Esophagus (tissue), 2 donors: ENCODE measurements around the gene CBLC. TPM values are rescaled to one million over a fixed set of nuclear protein-coding genes. Genes with fewer than 3 reads are reported as not detected.
A peak's percentile ranks its signal among the peaks of the same experiment; 100 is the strongest.
"Not testable (repeated sequence)": the region's sequence is repeated elsewhere in the genome, so short reads cannot be mapped to it uniquely, and the experiment has no call there.

Experiments used
- H3K27ac ChIP-seq, 2 donors: one replicate each; pipeline ENCODE4 v1.5.1; 2013; ENCODE audit warnings: low read depth in 2 of 2, mild to moderate bottlenecking in 2 of 2, inconsistent platforms in 1 of 2, low read length in 1 of 2, moderate library complexity in 1 of 2
- H3K27me3 ChIP-seq, 2 donors: one replicate each; pipeline ENCODE4 v1.6.1; 2013; ENCODE audit warnings: low read length in 2 of 2, control low read depth in 1 of 2, mild to moderate bottlenecking in 1 of 2; ENCODE audit not compliant: insufficient read depth in 2 of 2, control insufficient read depth in 1 of 2
- H3K36me3 ChIP-seq, 2 donors: one replicate each; pipeline ENCODE4 v1.6.1; 2013; ENCODE audit warnings: low read length in 1 of 2; ENCODE audit not compliant: control insufficient read depth in 2 of 2, insufficient read depth in 2 of 2
- H3K4me1 ChIP-seq, 2 donors: one replicate each; pipeline ENCODE4 v1.6.1; 2013; ENCODE audit warnings: low read length in 1 of 2; ENCODE audit not compliant: control insufficient read depth in 2 of 2, insufficient read depth in 2 of 2
- H3K4me3 ChIP-seq, 2 donors: one replicate each; pipeline ENCODE4 v1.5.1; 2013; ENCODE audit warnings: low read length in 2 of 2, mild to moderate bottlenecking in 2 of 2, low read depth in 1 of 2, moderate library complexity in 1 of 2
- H3K9me3 ChIP-seq, 2 donors: one replicate each; pipeline ENCODE4 v1.6.1; 2013; ENCODE audit warnings: mild to moderate bottlenecking in 2 of 2, low read depth in 1 of 2, low read length in 1 of 2, moderate library complexity in 1 of 2; ENCODE audit not compliant: control insufficient read depth in 2 of 2, insufficient read depth in 1 of 2
- WGBS, 2 donors: extraction: QIAGEN DNeasy Blood & Tissue Kit; methylation state at CpG; one replicate each; pipeline ENCODE4 v1.1.7; 2013; 5-methylcytosine and 5-hydroxymethylcytosine counted together
- polyA plus RNA-seq, 2 donors: library from polyadenylated mRNA; stranded (reverse); fragments of 200-250 nt; gene quantifications; one replicate each; pipeline ENCODE4 v1.2.3, GENCODE V29; 2013
- donor health status: healthy with polysubstance abuse.
- donor health status: Bipolar disorder and iron deficiency.

CBLC gene
- polyA plus RNA-seq, 2 donors, result 35.0 to 39.4 TPM

DNA sequence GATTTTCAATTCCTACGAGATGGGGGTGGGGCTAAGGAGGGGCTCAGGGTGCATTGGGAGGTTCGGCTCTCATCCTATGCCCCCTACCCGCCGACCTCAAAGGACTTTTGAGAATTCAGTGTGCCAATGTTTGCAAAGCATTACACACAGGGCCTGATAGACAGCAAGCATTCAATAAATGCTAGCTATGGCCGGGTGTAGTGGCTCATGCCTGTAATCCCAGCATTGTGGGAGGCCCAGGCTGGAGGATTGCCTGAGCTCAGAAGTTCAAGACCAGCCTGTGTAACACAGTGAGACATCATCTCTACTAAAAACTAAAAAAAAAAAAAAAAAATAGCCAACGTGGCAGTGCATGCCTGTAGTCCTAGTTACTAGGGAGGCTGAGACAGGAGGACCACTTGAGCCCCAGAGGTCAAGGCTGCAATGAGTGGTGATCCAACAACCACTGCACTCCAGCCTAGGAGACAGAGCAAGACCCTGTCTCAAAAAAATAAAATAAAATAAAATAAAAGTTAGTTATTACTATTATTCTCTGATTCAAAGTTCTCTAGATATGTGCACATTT is 1.9 kb upstream of the CBLC start:
- H3K4me1 ChIP-seq, result peaks cover 0 to 4% of the 10 kb centered on the region in 2 donors
- no peak overlapping the region for H3K4me3 ChIP-seq
- WGBS, 2 donors, result 50 to 59% methylated on average over 6 of the region's 6 CpGs
- H3K9me3 ChIP-seq, result no peaks in the 10 kb centered on the region
- H3K27me3 ChIP-seq, result no peaks in the 10 kb centered on the region
- peak overlapping the region; percentile 77 to 89 for H3K27ac ChIP-seq
- no peaks in the 10 kb centered on the region for H3K36me3 ChIP-seq

DNA sequence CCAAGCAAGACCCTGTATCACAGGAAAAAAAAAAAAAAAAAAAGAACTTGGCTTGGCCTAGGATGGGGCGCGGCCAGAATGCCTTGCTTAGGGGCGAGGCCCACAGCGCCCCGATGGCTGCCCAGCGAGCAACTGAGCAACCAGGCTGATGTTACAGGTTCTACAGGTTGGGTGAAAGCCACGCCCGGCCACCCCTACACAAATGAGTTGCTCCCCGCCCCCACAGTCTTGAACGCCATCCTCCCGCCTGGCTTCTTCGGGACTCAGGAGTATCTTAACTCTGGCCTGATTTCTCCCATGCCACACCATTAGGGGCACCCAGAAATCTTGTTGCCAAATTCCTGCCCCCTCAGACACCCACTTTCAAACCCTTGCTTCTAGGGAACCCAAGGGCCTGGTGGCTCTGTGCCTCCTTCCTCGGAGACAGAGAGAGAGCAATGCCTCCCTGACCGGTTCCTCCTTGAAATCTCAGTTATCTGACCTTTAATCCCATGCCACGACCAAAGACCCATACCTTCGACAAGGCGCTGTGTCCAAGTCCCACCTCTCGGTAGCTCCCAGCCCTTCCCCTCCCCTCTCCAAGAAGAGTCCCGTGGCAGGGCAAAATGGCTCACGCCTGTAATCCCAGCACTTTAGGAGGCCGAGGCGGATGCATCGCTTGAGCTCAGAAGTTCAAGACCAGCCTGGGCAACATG is 1.1 kb upstream of the CBLC start:
- Histone ChIP-seq H3K4me1 (peaks cover 0 to 9% of the 10 kb centered on the region in 2 donors), H3K27me3 (no peaks in the 10 kb centered on the region), H3K9me3 (no peaks in the 10 kb centered on the region), H3K27ac (peak overlapping the region; percentile 96 to 97), H3K4me3 (no peak overlapping the region), H3K36me3 (no peaks in the 10 kb centered on the region)
- WGBS, 2 donors, result 57 to 58% methylated on average over 23 of the region's 23 CpGs

GRCh38 chr19:44779150-44779549 is 1.5 kb downstream of the CBLC start:
- H3K27ac ChIP-seq, result no peak overlapping the region
- H3K4me1 ChIP-seq, result peaks cover 0 to 8% of the 10 kb centered on the region in 2 donors
- WGBS, 2 donors, result 93 to 94% methylated on average over 2 of the region's 2 CpGs
- H3K9me3 ChIP-seq, result no peaks in the 10 kb centered on the region
- no peaks in the 10 kb centered on the region for H3K27me3 ChIP-seq
- H3K36me3 ChIP-seq, result peaks cover 0 to 8% of the 10 kb centered on the region in 2 donors
- no peak overlapping the region for H3K4me3 ChIP-seq

- not testable (repeated sequence) for H3K27ac ChIP-seq, H3K4me3 ChIP-seq, H3K27me3 ChIP-seq, H3K9me3 ChIP-seq, H3K4me1 ChIP-seq, H3K36me3 ChIP-seq
- 94 to 95% methylated on average over 2 of the region's 2 CpGs for WGBS, 2 donors
These were observed 4.0 kb downstream of the CBLC start for GRCh38 chr19:44781694-44782093.

DNA sequence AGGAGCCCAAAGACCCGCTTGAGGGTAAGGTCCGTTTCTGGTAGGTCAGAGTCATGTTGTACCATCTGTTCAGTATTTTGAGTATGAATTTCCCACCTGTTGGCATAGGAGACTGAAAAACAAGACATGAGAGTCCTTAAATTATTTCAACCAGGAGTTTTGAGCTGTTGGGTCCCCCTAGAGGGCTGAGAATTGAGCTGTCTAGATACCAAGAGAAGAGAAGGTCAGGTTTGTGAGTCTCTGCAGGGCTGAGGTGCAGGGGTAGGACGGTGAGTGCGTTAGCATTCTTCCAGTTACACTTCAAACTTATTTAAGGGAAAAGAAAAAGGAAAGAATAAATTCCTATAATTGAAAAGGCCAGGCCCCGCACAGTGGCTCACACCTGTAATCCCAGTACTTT is 5.0 kb downstream of the CBLC start:
- H3K4me3 ChIP-seq, result no peak overlapping the region
- no peaks in the 10 kb centered on the region for H3K27me3 ChIP-seq
- 90 to 91% methylated on average over 5 of the region's 5 CpGs for WGBS, 2 donors
- H3K36me3 ChIP-seq, result peaks cover 0 to 8% of the 10 kb centered on the region in 2 donors
- H3K4me1 ChIP-seq, result peaks cover 0 to 8% of the 10 kb centered on the region in 2 donors
- no peaks in the 10 kb centered on the region for H3K9me3 ChIP-seq
- no peak overlapping the region for H3K27ac ChIP-seq

- Histone ChIP-seq H3K4me3 (no peak overlapping the region), H3K9me3 (no peaks in the 10 kb centered on the region), H3K36me3 (peaks cover 0 to 8% of the 10 kb centered on the region in 2 donors), H3K27ac (no peak overlapping the region), H3K4me1 (peaks cover 0 to 8% of the 10 kb centered on the region in 2 donors), H3K27me3 (no peaks in the 10 kb centered on the region)
- WGBS, 2 donors, result 91 to 98% methylated on average over 4 of the region's 4 CpGs
These were observed 5.9 kb downstream of the CBLC start for GRCh38 chr19:44783545-44783944.

DNA sequence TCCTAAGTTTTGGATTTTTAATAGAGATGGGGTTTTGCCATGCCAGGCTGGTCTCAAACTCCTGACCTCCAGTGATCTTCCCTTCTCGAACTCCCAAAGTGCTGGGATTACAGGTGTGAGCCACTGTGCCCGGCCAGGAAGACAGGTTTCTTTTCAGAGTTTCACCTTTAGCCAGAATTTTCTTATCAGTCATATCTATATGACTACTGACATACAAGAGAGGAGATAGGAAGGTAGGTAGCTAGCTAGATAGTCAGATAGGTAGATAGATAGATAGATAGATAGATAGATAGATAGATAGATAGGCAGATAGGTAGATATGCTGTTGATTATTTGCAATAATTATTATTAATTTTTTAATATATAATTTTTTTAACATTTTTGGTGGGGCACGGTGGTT is 7.6 kb downstream of the CBLC start:
- Histone ChIP-seq H3K4me1 (peaks cover 0 to 9% of the 10 kb centered on the region in 2 donors), H3K27me3 (no peaks in the 10 kb centered on the region), H3K27ac (no peak overlapping the region), H3K4me3 (no peak overlapping the region), H3K36me3 (peaks cover 0 to 12% of the 10 kb centered on the region in 2 donors), H3K9me3 (no peaks in the 10 kb centered on the region)
- whole genome bisulfite sequencing, 2 donors, result 79 to 84% methylated on average over 3 of the region's 3 CpGs

GRCh38 chr19:44785993-44786392 is 8.3 kb downstream of the CBLC start:
- Histone ChIP-seq H3K27me3 (no peaks in the 10 kb centered on the region), H3K27ac (no peak overlapping the region), H3K4me1 (peaks cover 0 to 5% of the 10 kb centered on the region in 2 donors), H3K4me3 (no peak overlapping the region), H3K9me3 (no peaks in the 10 kb centered on the region), H3K36me3 (peaks cover 0 to 12% of the 10 kb centered on the region in 2 donors)
- 92 to 93% methylated on average over 15 of the region's 15 CpGs for WGBS, 2 donors

DNA sequence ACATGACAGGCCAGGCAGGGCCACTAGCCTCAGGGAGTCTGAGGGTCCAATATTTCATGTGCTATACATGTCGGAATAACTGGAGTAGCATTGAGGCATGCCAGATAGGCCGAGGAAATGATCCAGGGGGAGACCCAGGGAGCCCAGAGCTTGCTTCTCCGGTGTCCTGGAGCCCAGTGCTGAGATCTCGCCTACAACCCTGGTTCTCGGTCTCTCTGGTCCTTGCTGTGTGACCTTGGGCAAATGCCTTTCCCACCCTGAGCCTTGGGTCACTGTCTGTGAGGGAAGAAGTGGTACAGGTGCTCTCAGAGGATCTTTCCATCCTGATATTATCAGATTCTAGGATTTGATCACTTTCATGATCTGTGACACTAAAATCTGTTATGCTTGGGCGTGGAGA is 11.3 kb downstream of the CBLC start:
- no peak overlapping the region for H3K4me3 ChIP-seq
- H3K36me3 ChIP-seq, result peaks cover 0 to 17% of the 10 kb centered on the region in 2 donors
- H3K27me3 ChIP-seq, result no peaks in the 10 kb centered on the region
- H3K27ac ChIP-seq, result no peak overlapping the region
- H3K9me3 ChIP-seq, result no peaks in the 10 kb centered on the region
- H3K4me1 ChIP-seq, result peaks cover 0 to 2% of the 10 kb centered on the region in 2 donors
- WGBS, 2 donors, result 92 to 94% methylated on average over 6 of the region's 6 CpGs
